GM23338 (cell line): Measurements from ENCODE around the gene CSTPP1.

Experiments
- CREB1 ChIP-seq: fragments of 250-450 bp; sonication (Bioruptor Pico); IDR thresholded peaks from 2 replicates; pipeline ENCODE4 v1.5.0; 2020; ENCODE audit warnings: low read depth, mild to moderate bottlenecking, moderate library complexity
- CTCF ChIP-seq, 2 experiments: fragments of 200-600 bp in 1 of 2; sonication (generic) in 1 of 2; conservative IDR thresholded peaks; 2 replicates each; pipeline versions ENCODE4 v1.5.1 to v1.6.1; 2016 to 2017; ENCODE audit warnings: antibody characterized with exemption in 2 of 2, low read depth in 2 of 2, mild to moderate bottlenecking in 2 of 2, moderate library complexity in 1 of 2
- ETS1 ChIP-seq: IDR thresholded peaks from 2 replicates; pipeline ENCODE4 v1.6.1; 2016; ENCODE audit warnings: antibody characterized with exemption
- EZH2 ChIP-seq: fragments of 200-600 bp; sonication (generic); IDR thresholded peaks from one replicate; pipeline ENCODE4 v1.8.0; 2017; ENCODE audit warnings: antibody characterized with exemption, mild to moderate bottlenecking, low read depth; ENCODE audit not compliant: unreplicated experiment
- EZH2phosphoT487 ChIP-seq: fragments of 200-600 bp; sonication (generic); IDR thresholded peaks from one replicate; pipeline ENCODE4 v1.8.1; 2018; ENCODE audit warnings: antibody characterized with exemption; ENCODE audit not compliant: unreplicated experiment
- JUNB ChIP-seq: IDR thresholded peaks from one replicate; pipeline ENCODE4 v1.6.1; 2016; ENCODE audit warnings: antibody characterized with exemption; ENCODE audit not compliant: unreplicated experiment
- NANOG ChIP-seq: IDR thresholded peaks from 2 replicates; pipeline ENCODE4 v1.6.1; 2016; ENCODE audit warnings: antibody characterized with exemption, borderline replicate concordance
- POLR2AphosphoS5 ChIP-seq: IDR thresholded peaks from 2 replicates; pipeline ENCODE4 v1.6.1; 2016; ENCODE audit warnings: antibody characterized with exemption, low read depth
- REST ChIP-seq: IDR thresholded peaks from one replicate; pipeline ENCODE4 v1.6.1; 2018; ENCODE audit warnings: antibody characterized with exemption; ENCODE audit not compliant: unreplicated experiment
- STAT1 ChIP-seq: IDR thresholded peaks from one replicate; pipeline ENCODE4 v1.6.1; 2016; ENCODE audit warnings: antibody characterized with exemption; ENCODE audit not compliant: unreplicated experiment
- ZNF114 ChIP-seq: fragments of 250-450 bp; sonication (Bioruptor Pico); IDR thresholded peaks from 2 replicates; pipeline ENCODE4 v1.5.0; 2020; ENCODE audit warnings: mild to moderate bottlenecking, moderate library complexity

- no peak for TF ChIP-seq EZH2
- TF ChIP-seq CTCF (conservative IDR thresholded peaks at IDR 0.05; ENCODE audit: low read depth in 2 of 2): no peak
- TF ChIP-seq POLR2AphosphoS5: no peak
- no peak for TF ChIP-seq REST
- no peak for TF ChIP-seq CREB1 (CRISPR knock-in tag)
- no peak for TF ChIP-seq NANOG
- TF ChIP-seq ETS1: no peak
- TF ChIP-seq JUNB: no peak
- TF ChIP-seq EZH2phosphoT487: no peak
- TF ChIP-seq ZNF114 (CRISPR knock-in tag): no peak
- no peak for TF ChIP-seq STAT1
Measured at GRCh38 chr11:47189100-47189834, 252.7 kb downstream of the CSTPP1 start.
